GM23338 (cell line): ENCODE measurements around the gene ACOX1. TPM values are rescaled to one million over a fixed set of nuclear protein-coding genes. Genes with fewer than 3 reads are reported as not detected.
A peak's percentile ranks its signal among the peaks of the same experiment; 100 is the strongest.

Experiments
- ATAC-seq: fragments of 200-7000 bp; cut with Tn5 transposase; 3 replicates; pipeline ENCODE4 v1.9.1; 2020
- DNase-seq: peaks from one replicate; pipeline ENCODE4 v3.0.0-alpha.2; 2015; ENCODE audit warnings: low spot score
- H2AFZ ChIP-seq: fragments of 200-600 bp; sonication (generic); 2 replicates; pipeline ENCODE4 v1.8.0; 2016; ENCODE audit warnings: antibody characterized with exemption, mild to moderate bottlenecking, moderate library complexity
- H3F3A ChIP-seq: fragments of 200-600 bp; sonication (generic); replicated peaks from 2 replicates; pipeline ENCODE4 v1.8.0; 2017; ENCODE audit warnings: antibody characterized with exemption, mixed run types, low read depth
- H3K27ac ChIP-seq: fragments of 200-600 bp; sonication (generic); 2 replicates; pipeline ENCODE4 v1.6.1; 2016; ENCODE audit warnings: low read depth
- H3K27me3 ChIP-seq: fragments of 200-600 bp; sonication (generic); 2 replicates; pipeline ENCODE4 v1.8.0; 2016; ENCODE audit warnings: mild to moderate bottlenecking, mixed run types, moderate library complexity; ENCODE audit not compliant: insufficient read depth
- H3K36me3 ChIP-seq: fragments of 200-600 bp; sonication (generic); 2 replicates; pipeline ENCODE4 v1.8.0; 2016; ENCODE audit warnings: mild to moderate bottlenecking; ENCODE audit not compliant: insufficient read depth
- H3K4me1 ChIP-seq: fragments of 200-600 bp; sonication (generic); 2 replicates; pipeline ENCODE4 v1.8.0; 2016; ENCODE audit warnings: mild to moderate bottlenecking, moderate library complexity; ENCODE audit not compliant: insufficient read depth
- H3K4me2 ChIP-seq: fragments of 200-600 bp; sonication (generic); 2 replicates; pipeline ENCODE4 v1.7.1; 2017; ENCODE audit warnings: mixed run types
- H3K4me3 ChIP-seq: fragments of 200-600 bp; sonication (generic); 2 replicates; pipeline ENCODE4 v1.6.1; 2016; ENCODE audit warnings: mixed run types
- H3K79me2 ChIP-seq: fragments of 200-600 bp; sonication (generic); replicated peaks from 2 replicates; pipeline ENCODE4 v1.8.0; 2017; ENCODE audit warnings: mild to moderate bottlenecking; ENCODE audit not compliant: insufficient read depth
- H3K9me2 ChIP-seq: fragments of 200-600 bp; sonication (generic); 2 replicates; pipeline ENCODE4 v1.8.0; 2017; ENCODE audit not compliant: insufficient read depth
- H4K20me1 ChIP-seq: fragments of 200-600 bp; sonication (generic); replicated peaks from 2 replicates; pipeline ENCODE4 v1.8.0; 2017; ENCODE audit warnings: mild to moderate bottlenecking; ENCODE audit not compliant: insufficient read depth
- H3K27ac Mint-ChIP-seq: 2 replicates; pipeline ENCODE4 v1.8.0; 2020; ENCODE audit warnings: inconsistent platforms, mild to moderate bottlenecking, moderate library complexity, mixed read lengths
- H3K27me3 Mint-ChIP-seq: 3 replicates; pipeline ENCODE4 v1.8.0; 2022; ENCODE audit warnings: low read depth, mild to moderate bottlenecking, moderate library complexity, mixed read lengths, inconsistent platforms; ENCODE audit not compliant: insufficient read depth, poor library complexity
- H3K36me3 Mint-ChIP-seq: 3 replicates; pipeline ENCODE4 v1.8.0; 2021; ENCODE audit warnings: low read depth, mild to moderate bottlenecking, inconsistent platforms, moderate library complexity, mixed read lengths
- H3K4me1 Mint-ChIP-seq: 3 replicates; pipeline ENCODE4 v1.8.0; 2020; ENCODE audit warnings: mild to moderate bottlenecking, inconsistent platforms, mixed read lengths
- H3K4me3 Mint-ChIP-seq: 3 replicates; pipeline ENCODE4 v1.8.0; 2021; ENCODE audit warnings: moderate library complexity, mild to moderate bottlenecking, inconsistent platforms, mixed read lengths
- H3K9me3 Mint-ChIP-seq: 3 replicates; pipeline ENCODE4 v1.8.0; 2020; ENCODE audit warnings: moderate library complexity, mild to moderate bottlenecking, inconsistent platforms, mixed read lengths
- CREB1 ChIP-seq: fragments of 250-450 bp; sonication (Bioruptor Pico); IDR thresholded peaks from 2 replicates; pipeline ENCODE4 v1.5.0; 2020; ENCODE audit warnings: low read depth, mild to moderate bottlenecking, moderate library complexity
- EZH2 ChIP-seq: fragments of 200-600 bp; sonication (generic); IDR thresholded peaks from one replicate; pipeline ENCODE4 v1.8.0; 2017; ENCODE audit warnings: antibody characterized with exemption, mild to moderate bottlenecking, low read depth; ENCODE audit not compliant: unreplicated experiment
- EZH2phosphoT487 ChIP-seq: fragments of 200-600 bp; sonication (generic); IDR thresholded peaks from one replicate; pipeline ENCODE4 v1.8.1; 2018; ENCODE audit warnings: antibody characterized with exemption; ENCODE audit not compliant: unreplicated experiment
- JUNB ChIP-seq: IDR thresholded peaks from one replicate; pipeline ENCODE4 v1.6.1; 2016; ENCODE audit warnings: antibody characterized with exemption; ENCODE audit not compliant: unreplicated experiment
- NANOG ChIP-seq: IDR thresholded peaks from 2 replicates; pipeline ENCODE4 v1.6.1; 2016; ENCODE audit warnings: antibody characterized with exemption, borderline replicate concordance
- POLR2AphosphoS5 ChIP-seq: IDR thresholded peaks from 2 replicates; pipeline ENCODE4 v1.6.1; 2016; ENCODE audit warnings: antibody characterized with exemption, low read depth
- REST ChIP-seq: IDR thresholded peaks from one replicate; pipeline ENCODE4 v1.6.1; 2018; ENCODE audit warnings: antibody characterized with exemption; ENCODE audit not compliant: unreplicated experiment
- STAT1 ChIP-seq: IDR thresholded peaks from one replicate; pipeline ENCODE4 v1.6.1; 2016; ENCODE audit warnings: antibody characterized with exemption; ENCODE audit not compliant: unreplicated experiment
- ZNF114 ChIP-seq: fragments of 250-450 bp; sonication (Bioruptor Pico); IDR thresholded peaks from 2 replicates; pipeline ENCODE4 v1.5.0; 2020; ENCODE audit warnings: mild to moderate bottlenecking, moderate library complexity
- ZNF331 ChIP-seq: fragments of 250-450 bp; sonication (Bioruptor Pico); IDR thresholded peaks from 2 replicates; pipeline ENCODE4 v1.5.0; 2020; ENCODE audit warnings: low read depth, mild to moderate bottlenecking, moderate library complexity
- polyA plus RNA-seq: library from polyadenylated mRNA; unstranded; fragments of >200 nt; fragmentation: Nextera tagmentation; extraction: Ambion mirVana; gene quantifications from 2 replicates; pipeline ENCODE4 v1.2.1, GENCODE V29; 2016
- total RNA-seq: library from RNA; depleted of rRNA; stranded (reverse); fragments of >200 nt; shearing (Covaris generic); gene quantifications from 2 replicates; pipeline ENCODE4 v1.2.3, GENCODE V29; 2014
- TF ChIP-seq, protein P1 (sequence below), 2 experiments: fragments of 200-600 bp in 1 of 2; sonication (generic) in 1 of 2; conservative IDR thresholded peaks; 2 replicates each; pipeline versions ENCODE4 v1.5.1 to v1.6.1; 2016 to 2017; ENCODE audit warnings: antibody characterized with exemption in 2 of 2, low read depth in 2 of 2, mild to moderate bottlenecking in 2 of 2, moderate library complexity in 1 of 2
- TF ChIP-seq, protein P2 (sequence below): IDR thresholded peaks from 2 replicates; pipeline ENCODE4 v1.6.1; 2016; ENCODE audit warnings: antibody characterized with exemption

ACOX1 gene
- total and polyA plus RNA-seq, 2 experiments from 2014 or later = 12.8 to 32.9 TPM

GRCh38 chr17:75943491-75943890, 35.5 kb downstream of the ACOX1 start (continued):
- TF ChIP-seq, protein P1, sequence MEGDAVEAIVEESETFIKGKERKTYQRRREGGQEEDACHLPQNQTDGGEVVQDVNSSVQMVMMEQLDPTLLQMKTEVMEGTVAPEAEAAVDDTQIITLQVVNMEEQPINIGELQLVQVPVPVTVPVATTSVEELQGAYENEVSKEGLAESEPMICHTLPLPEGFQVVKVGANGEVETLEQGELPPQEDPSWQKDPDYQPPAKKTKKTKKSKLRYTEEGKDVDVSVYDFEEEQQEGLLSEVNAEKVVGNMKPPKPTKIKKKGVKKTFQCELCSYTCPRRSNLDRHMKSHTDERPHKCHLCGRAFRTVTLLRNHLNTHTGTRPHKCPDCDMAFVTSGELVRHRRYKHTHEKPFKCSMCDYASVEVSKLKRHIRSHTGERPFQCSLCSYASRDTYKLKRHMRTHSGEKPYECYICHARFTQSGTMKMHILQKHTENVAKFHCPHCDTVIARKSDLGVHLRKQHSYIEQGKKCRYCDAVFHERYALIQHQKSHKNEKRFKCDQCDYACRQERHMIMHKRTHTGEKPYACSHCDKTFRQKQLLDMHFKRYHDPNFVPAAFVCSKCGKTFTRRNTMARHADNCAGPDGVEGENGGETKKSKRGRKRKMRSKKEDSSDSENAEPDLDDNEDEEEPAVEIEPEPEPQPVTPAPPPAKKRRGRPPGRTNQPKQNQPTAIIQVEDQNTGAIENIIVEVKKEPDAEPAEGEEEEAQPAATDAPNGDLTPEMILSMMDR (conservative IDR thresholded peaks at IDR 0.05; ENCODE audit: low read depth in 2 of 2) = no peak

DNA sequence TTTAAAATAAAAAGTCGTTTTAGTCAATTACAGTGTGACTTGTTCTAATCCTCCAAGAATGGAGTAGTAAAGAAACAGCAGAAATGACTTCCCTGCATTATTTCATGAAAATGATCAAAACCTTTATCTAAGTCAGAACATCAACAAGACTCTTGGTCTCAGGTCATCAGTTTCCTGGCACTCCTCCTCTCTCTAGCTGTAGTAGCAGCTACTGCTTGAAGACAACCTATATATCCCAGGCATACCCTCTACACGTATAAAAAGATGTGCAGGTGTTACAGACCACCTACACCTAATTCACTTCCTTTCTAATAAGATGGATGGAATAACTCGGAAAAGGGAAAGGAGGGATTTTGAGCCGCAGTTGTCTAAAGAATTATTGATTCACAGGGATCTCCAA, 36.5 kb downstream of the ACOX1 start:
- H3K4me3 ChIP-seq = no peak overlapping the region
- H3K9me3 Mint-ChIP-seq = no peaks in the 10 kb centered on the region
- H3K27ac Mint-ChIP-seq = no peak overlapping the region
- H3K4me2 ChIP-seq = no peak overlapping the region
- peaks cover 15% of the 10 kb centered on the region for H3F3A ChIP-seq
- no peaks in the 10 kb centered on the region for H3K9me2 ChIP-seq
- H3K79me2 ChIP-seq = no peaks in the 10 kb centered on the region
- peaks cover 8% of the 10 kb centered on the region for H3K27me3 Mint-ChIP-seq
- H3K4me1 Mint-ChIP-seq = peaks cover 15% of the 10 kb centered on the region
- H4K20me1 ChIP-seq = no peaks in the 10 kb centered on the region
- H3K36me3 ChIP-seq = no peaks in the 10 kb centered on the region
- H2AFZ ChIP-seq = no peak overlapping the region
- H3K27ac ChIP-seq = 0 out of 2 replicates have a peak overlapping the region, but pooled peaks have one; percentile 39
- peaks cover 17% of the 10 kb centered on the region; the same call in 1 of the 2 replicates for H3K4me1 ChIP-seq
- DNase-seq (no peak), ATAC-seq (no peak)
- no peak overlapping the region for H3K4me3 Mint-ChIP-seq
- H3K27me3 ChIP-seq = no peaks in the 10 kb centered on the region
- peaks cover 10% of the 10 kb centered on the region; the same call in 2 of the 3 replicates for H3K36me3 Mint-ChIP-seq
- TF ChIP-seq JUNB (no peak), STAT1 (no peak), CREB1 (CRISPR knock-in tag) (no peak), ZNF331 (CRISPR knock-in tag) (no peak), REST (no peak), EZH2 (no peak), NANOG (no peak), POLR2AphosphoS5 (no peak), ZNF114 (CRISPR knock-in tag) (no peak), EZH2phosphoT487 (no peak)
- TF ChIP-seq, protein P2, sequence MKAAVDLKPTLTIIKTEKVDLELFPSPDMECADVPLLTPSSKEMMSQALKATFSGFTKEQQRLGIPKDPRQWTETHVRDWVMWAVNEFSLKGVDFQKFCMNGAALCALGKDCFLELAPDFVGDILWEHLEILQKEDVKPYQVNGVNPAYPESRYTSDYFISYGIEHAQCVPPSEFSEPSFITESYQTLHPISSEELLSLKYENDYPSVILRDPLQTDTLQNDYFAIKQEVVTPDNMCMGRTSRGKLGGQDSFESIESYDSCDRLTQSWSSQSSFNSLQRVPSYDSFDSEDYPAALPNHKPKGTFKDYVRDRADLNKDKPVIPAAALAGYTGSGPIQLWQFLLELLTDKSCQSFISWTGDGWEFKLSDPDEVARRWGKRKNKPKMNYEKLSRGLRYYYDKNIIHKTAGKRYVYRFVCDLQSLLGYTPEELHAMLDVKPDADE = no peak
- TF ChIP-seq, protein P1 (conservative IDR thresholded peaks at IDR 0.05; ENCODE audit: low read depth in 2 of 2) = no peak
